NCI-H82 (cell line): Measurements from ENCODE around the gene KIAA1217.

Source experiments
- DNase-seq: peaks from one replicate; lab custom pipeline; 2025; lab: John Stamatoyannopoulos, UW

KIAA1217 gene

GRCh38 chr10:24207781-24208611, 942 bp upstream of the KIAA1217 start:
- no peak for DNase-seq

- peak; percentile 25 for DNase-seq
These were observed 464 bp downstream of the KIAA1217 start for GRCh38 chr10:24209432-24209771.

- DNase-seq, result no peak
These were observed 1.1 kb downstream of the KIAA1217 start for GRCh38 chr10:24209946-24210491.

- no peak for DNase-seq
These were observed 1.6 kb downstream of the KIAA1217 start for GRCh38 chr10:24210501-24210900.

GRCh38 chr10:24213266-24213665, 4.3 kb downstream of the KIAA1217 start:
- no peak for DNase-seq

GRCh38 chr10:24213881-24214280, 4.9 kb downstream of the KIAA1217 start:
- no peak for DNase-seq

- DNase-seq, result no peak
These were observed 5.8 kb downstream of the KIAA1217 start for GRCh38 chr10:24214762-24215161.

GRCh38 chr10:24215196-24215595, 6.3 kb downstream of the KIAA1217 start:
- no peak for DNase-seq

- no peak for DNase-seq
These were observed 6.7 kb downstream of the KIAA1217 start for GRCh38 chr10:24215603-24216002.

- DNase-seq, result no peak
These were observed 11.0 kb downstream of the KIAA1217 start for GRCh38 chr10:24219963-24220362.

GRCh38 chr10:24223341-24223740, 14.4 kb downstream of the KIAA1217 start:
- no peak for DNase-seq

GRCh38 chr10:24223953-24224352, 15.0 kb downstream of the KIAA1217 start:
- DNase-seq, result no peak

GRCh38 chr10:24228642-24229041, 19.7 kb downstream of the KIAA1217 start:
- no peak for DNase-seq

- DNase-seq, result no peak
These were observed 21.0 kb downstream of the KIAA1217 start for GRCh38 chr10:24229909-24230308.

GRCh38 chr10:24231200-24231599, 22.3 kb downstream of the KIAA1217 start:
- no peak for DNase-seq

GRCh38 chr10:24234784-24235183, 25.8 kb downstream of the KIAA1217 start:
- DNase-seq, result no peak

GRCh38 chr10:24235471-24235870, 26.5 kb downstream of the KIAA1217 start:
- no peak for DNase-seq

- no peak for DNase-seq
These were observed 29.0 kb downstream of the KIAA1217 start for GRCh38 chr10:24237801-24238395.

- no peak for DNase-seq
These were observed 29.7 kb downstream of the KIAA1217 start for GRCh38 chr10:24238519-24239247.

GRCh38 chr10:24239289-24240040, 30.5 kb downstream of the KIAA1217 start:
- no peak for DNase-seq

GRCh38 chr10:24240041-24240751, 31.3 kb downstream of the KIAA1217 start:
- no peak for DNase-seq
